IMR-90 (cell line): ENCODE data around the gene HUS1B. TPM values are rescaled to one million over a fixed set of nuclear protein-coding genes. Genes with fewer than 3 reads are reported as not detected.

Experiments
- ATAC-seq: fragments of 200-7000 bp; cut with Tn5 transposase; 2 replicates; pipeline ENCODE4 v1.9.1; 2020; ENCODE audit warnings: low read depth, mild to moderate bottlenecking, moderate library complexity
- BruUV-seq: library from RNA; stranded (reverse); fragments of 400-500 nt; replicated peaks from 2 replicates; lab custom pipeline; 2021; lab: Mats Ljungman, UMichigan
- CTCF ChIA-PET: fragments of 300-600 bp; formaldehyde crosslinking; extraction: SDS; loops from one replicate; lab custom pipeline; 2021; ENCODE audit warnings: antibody characterized with exemption; lab: Yijun Ruan, JAX
- POLR2A ChIA-PET: fragments of 300-600 bp; sonication (Branson Sonifier 250); formaldehyde crosslinking; loops from one replicate; lab custom pipeline; 2022; ENCODE audit warnings: antibody characterized with exemption; ENCODE audit not compliant: unreplicated experiment; lab: Charles Lee
- DNase-seq: peaks from one replicate; pipeline ENCODE4 v3.0.0; 2013
- H2AFZ ChIP-seq: replicated peaks from 2 replicates; pipeline ENCODE3; 2013; ENCODE audit warnings: low read length, mild to moderate bottlenecking; ENCODE audit not compliant: poor library complexity
- H2AK5ac ChIP-seq: 2 replicates; pipeline ENCODE4 v1.6.1; 2013; ENCODE audit warnings: low read depth, low read length, inconsistent platforms
- H2AK9ac ChIP-seq: replicated peaks from 2 replicates; pipeline ENCODE3; 2013; ENCODE audit warnings: mild to moderate bottlenecking, low read depth, low read length, moderate library complexity; ENCODE audit not compliant: poor library complexity
- H2BK120ac ChIP-seq: 2 replicates; pipeline ENCODE4 v1.6.1; 2013; ENCODE audit warnings: low read depth, low read length, inconsistent platforms
- H2BK15ac ChIP-seq: 3 replicates; pipeline ENCODE4 v1.6.1; 2013; ENCODE audit warnings: low read depth, low read length, inconsistent platforms
- H2BK20ac ChIP-seq: 2 replicates; pipeline ENCODE4 v1.6.1; 2013; ENCODE audit warnings: low read depth, mild to moderate bottlenecking, inconsistent platforms, low read length, moderate library complexity
- H2BK5ac ChIP-seq: 2 replicates; pipeline ENCODE4 v1.6.1; 2013; ENCODE audit warnings: mild to moderate bottlenecking, low read depth, low read length, inconsistent platforms; ENCODE audit not compliant: poor library complexity, severe bottlenecking
- H3K14ac ChIP-seq: replicated peaks from 2 replicates; pipeline ENCODE4 v1.6.1; 2013; ENCODE audit warnings: low read depth, low read length, inconsistent platforms
- H3K18ac ChIP-seq: 2 replicates; pipeline ENCODE4 v1.6.1; 2013; ENCODE audit warnings: low read depth, low read length, control low read depth
- H3K23ac ChIP-seq: 2 replicates; pipeline ENCODE4 v1.6.1; 2013; ENCODE audit warnings: low read depth, low read length, inconsistent platforms
- H3K27ac ChIP-seq: 2 replicates; pipeline ENCODE4 v1.5.1; 2013; ENCODE audit warnings: mild to moderate bottlenecking, control low read depth, low read length; ENCODE audit not compliant: insufficient read depth
- H3K27me3 ChIP-seq: 2 replicates; pipeline ENCODE4 v1.6.1; 2013; ENCODE audit warnings: low read length; ENCODE audit not compliant: control insufficient read depth, insufficient read depth
- H3K36me3 ChIP-seq: 2 replicates; pipeline ENCODE4 v1.6.1; 2013; ENCODE audit warnings: low read length, mixed read lengths; ENCODE audit not compliant: control insufficient read depth, insufficient read depth
- H3K4ac ChIP-seq: 2 replicates; pipeline ENCODE4 v1.6.1; 2013; ENCODE audit warnings: low read depth, low read length, inconsistent platforms
- H3K4me1 ChIP-seq: 2 replicates; pipeline ENCODE4 v1.6.1; 2013; ENCODE audit warnings: low read length, mixed read lengths; ENCODE audit not compliant: control insufficient read depth, insufficient read depth
- H3K4me2 ChIP-seq: 2 replicates; pipeline ENCODE4 v1.6.1; 2013; ENCODE audit warnings: low read depth, mild to moderate bottlenecking, control low read depth, low read length, moderate library complexity
- H3K4me3 ChIP-seq: 2 replicates; pipeline ENCODE4 v1.5.1; 2013; ENCODE audit warnings: low read depth, mild to moderate bottlenecking, control low read depth, low read length, moderate library complexity; ENCODE audit not compliant: insufficient read depth
- H3K56ac ChIP-seq: 2 replicates; pipeline ENCODE4 v1.6.1; 2013; ENCODE audit warnings: low read length, inconsistent platforms; ENCODE audit not compliant: insufficient read depth; ENCODE audit errors: extremely low read depth
- H3K79me1 ChIP-seq, 2 experiments: 2 replicates each; pipeline ENCODE4 v1.6.1; 2013; ENCODE audit warnings: low read length in 2 of 2, inconsistent platforms in 1 of 2, low read depth in 1 of 2
- H3K9ac ChIP-seq: 2 replicates; pipeline ENCODE4 v1.6.1; 2013; ENCODE audit warnings: low read depth, low read length, control low read depth
- H3K9me1 ChIP-seq: 2 replicates; pipeline ENCODE4 v1.6.1; 2013; ENCODE audit warnings: low read length, inconsistent platforms; ENCODE audit not compliant: insufficient read depth
- H3K9me3 ChIP-seq: 2 replicates; pipeline ENCODE4 v1.6.1; 2013; ENCODE audit warnings: low read length; ENCODE audit not compliant: control insufficient read depth, insufficient read depth
- H4K20me1 ChIP-seq: 2 replicates; pipeline ENCODE4 v1.6.1; 2013; ENCODE audit warnings: low read length, inconsistent platforms; ENCODE audit not compliant: insufficient read depth
- H4K5ac ChIP-seq: 2 replicates; pipeline ENCODE4 v1.6.1; 2013; ENCODE audit warnings: mild to moderate bottlenecking, low read depth, low read length, control low read depth
- H4K8ac ChIP-seq, 2 experiments: 2 replicates each; pipeline ENCODE4 v1.6.1; 2013; ENCODE audit warnings: low read depth in 2 of 2, low read length in 2 of 2, control low read depth in 1 of 2, inconsistent platforms in 1 of 2
- H4K91ac ChIP-seq: 2 replicates; pipeline ENCODE4 v1.6.1; 2013; ENCODE audit warnings: low read depth, low read length, inconsistent platforms; ENCODE audit not compliant: insufficient read depth
- MAFK ChIP-seq: IDR thresholded peaks from 2 replicates; pipeline ENCODE4 v1.6.1; 2012; ENCODE audit warnings: low read depth, low read length, improper control_type of control experiment
- MXI1 ChIP-seq: IDR thresholded peaks from 2 replicates; pipeline ENCODE4 v1.6.1; 2012; ENCODE audit warnings: low read depth, mild to moderate bottlenecking, low read length, moderate library complexity, borderline replicate concordance
- POLR2A ChIP-seq: IDR thresholded peaks from 2 replicates; pipeline ENCODE4 v1.6.1; 2012; ENCODE audit warnings: mild to moderate bottlenecking, low read depth, low read length
- WGBS, 2 experiments: methylation state at CpG; one replicate each; pipeline versions ENCODE4 v1.1.5 to v1.1.7; 2013; ENCODE audit warnings: missing lambda C conversion rate in 2 of 2; ENCODE audit not compliant: insufficient read length in 1 of 2; ENCODE audit errors: extremely low coverage in 2 of 2; 5-methylcytosine and 5-hydroxymethylcytosine counted together
- dilution Hi-C: fragments of 300-500 bp; cut with HindIII; formaldehyde crosslinking; loops from one replicate; pipeline ENCODE4 v1.14.3; 2018; ENCODE audit warnings: low sequenced_read_pairs; ENCODE audit not compliant: unreplicated experiment
- in situ Hi-C: fragments of 300-500 bp; cut with MboI; formaldehyde crosslinking; loops from 3 replicates; pipeline ENCODE4 v1.14.3; 2019; ENCODE audit warnings: low sequenced_read_pairs, inconsistent platforms, mixed read lengths
- intact Hi-C: fragments of 100-400 bp; cut with micrococcal nuclease; formaldehyde crosslinking; loops from 2 replicates; pipeline ENCODE4 v1.10.0; 2022
- polyA plus RNA-seq, 3 experiments: library from polyadenylated mRNA; depleted of rRNA; stranded (reverse); fragments of >200 nt; gene quantifications; 2 replicates each; pipeline ENCODE4 v1.2.3, GENCODE V29; 2012; ENCODE audit warnings: low replicate concordance in 1 of 3
- total RNA-seq: library from RNA; depleted of rRNA; stranded (reverse); fragments of >200 nt; gene quantifications from 2 replicates; pipeline ENCODE4 v1.2.3, GENCODE V29; 2012

The HUS1B gene
- total and polyA plus RNA-seq, 2 of the 4 experiments (the other 2 are of a cell fraction) = 0.36 to 0.39 TPM

GRCh38 chr6:700490-700889 is 43.6 kb upstream of the HUS1B start:
- Histone ChIP-seq H3K36me3 (no peaks in the 10 kb centered on the region), H3K9me3 (no peaks in the 10 kb centered on the region), H4K5ac (no peak overlapping the region), H2AK5ac (no peak overlapping the region), H4K91ac (no peak overlapping the region), H3K56ac (no peak overlapping the region), H3K9me1 (no peaks in the 10 kb centered on the region; the same call in 1 of the 2 replicates), H2BK15ac (no peak overlapping the region), H2BK120ac (no peak overlapping the region), H2BK20ac (no peak overlapping the region), H3K23ac (no peak overlapping the region), H2BK5ac (no peak overlapping the region), H3K27me3 (no peaks in the 10 kb centered on the region; the same call in 1 of the 2 replicates), H4K8ac (no peak overlapping the region), H3K18ac (no peak overlapping the region), H3K4me3 (no peak overlapping the region), H2AK9ac (no peak overlapping the region), H3K4me2 (no peak overlapping the region), H3K79me1 (no peaks in the 10 kb centered on the region), H3K4ac (no peak overlapping the region), H2AFZ (no peak overlapping the region), H3K4me1 (peaks cover 5% of the 10 kb centered on the region), H3K14ac (no peak overlapping the region), H3K9ac (no peak overlapping the region), H3K27ac (no peak overlapping the region), H4K20me1 (no peaks in the 10 kb centered on the region)
- WGBS, 2 experiments = no CpG with 5 or more reads among the region's 3 CpGs
- ChIA-PET POLR2A (no interaction called here), CTCF (no interaction called here)
- in situ Hi-C loops = no loop called here
- DNase-seq (no peak), ATAC-seq (no peak)
- BruUV-seq = no TSS peak
- intact Hi-C loops = no loop called here
- dilution Hi-C loops = no loop called here
- TF ChIP-seq POLR2A = no peak
- peak; percentile 72 for TF ChIP-seq MAFK
- TF ChIP-seq MXI1 = no peak
